NCI-H2227 (cell line): Measurements from ENCODE around the gene SYT9.

Experiments
- DNase-seq: peaks from one replicate; lab custom pipeline; 2025; ENCODE audit not compliant: unreplicated experiment; lab: John Stamatoyannopoulos, UW

The SYT9 gene

GRCh38 chr11:7422544-7423331 lies 171.0 kb downstream of the SYT9 start:
- DNase-seq, result no peak

GRCh38 chr11:7423946-7424345 lies 172.2 kb downstream of the SYT9 start:
- no peak for DNase-seq

- DNase-seq, result no peak
Observed at GRCh38 chr11:7427733-7428132, 176.0 kb downstream of the SYT9 start.

- DNase-seq, result no peak
Observed at GRCh38 chr11:7428196-7428595, 176.5 kb downstream of the SYT9 start.

GRCh38 chr11:7430496-7430895 lies 178.8 kb downstream of the SYT9 start:
- DNase-seq, result no peak

DNA sequence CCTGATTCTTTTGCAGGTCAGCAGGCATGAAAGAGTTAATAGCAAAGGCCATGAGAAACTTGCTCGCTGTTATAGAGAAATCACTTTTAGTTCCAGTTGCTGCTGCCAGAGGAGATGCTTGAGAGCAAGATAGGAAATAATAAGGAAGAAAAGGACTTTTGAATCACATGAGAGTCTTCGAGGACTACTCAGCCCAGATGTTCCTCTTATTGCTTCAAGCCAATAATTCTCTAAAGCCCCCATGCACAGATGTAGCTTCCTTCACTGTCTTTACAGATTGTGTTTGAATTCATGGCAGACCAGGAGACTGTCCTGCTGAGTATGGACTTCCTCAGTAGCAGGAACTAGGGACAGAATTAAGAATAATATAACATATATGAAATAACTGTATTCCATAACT lies 183.5 kb downstream of the SYT9 start:
- no peak for DNase-seq

DNA sequence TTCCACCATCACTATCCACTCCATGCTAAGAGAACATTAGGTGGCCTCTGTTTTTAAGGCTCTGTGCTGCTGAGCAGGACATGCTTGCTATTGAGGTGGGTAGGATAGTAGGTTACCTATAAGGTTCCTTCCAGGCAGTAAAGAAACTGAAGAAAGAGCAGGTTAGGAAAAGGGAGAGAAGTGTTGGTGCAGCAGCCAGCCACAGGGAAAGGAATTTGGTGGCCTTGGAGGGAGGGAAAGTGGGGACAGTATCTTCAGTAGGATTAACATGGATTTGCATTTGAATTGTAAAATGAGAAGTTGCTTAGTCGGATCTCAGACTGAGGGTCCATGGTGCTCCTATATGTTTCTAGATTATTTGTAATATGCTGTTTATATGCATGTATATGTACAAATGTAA lies 184.4 kb downstream of the SYT9 start:
- DNase-seq, result no peak

DNA sequence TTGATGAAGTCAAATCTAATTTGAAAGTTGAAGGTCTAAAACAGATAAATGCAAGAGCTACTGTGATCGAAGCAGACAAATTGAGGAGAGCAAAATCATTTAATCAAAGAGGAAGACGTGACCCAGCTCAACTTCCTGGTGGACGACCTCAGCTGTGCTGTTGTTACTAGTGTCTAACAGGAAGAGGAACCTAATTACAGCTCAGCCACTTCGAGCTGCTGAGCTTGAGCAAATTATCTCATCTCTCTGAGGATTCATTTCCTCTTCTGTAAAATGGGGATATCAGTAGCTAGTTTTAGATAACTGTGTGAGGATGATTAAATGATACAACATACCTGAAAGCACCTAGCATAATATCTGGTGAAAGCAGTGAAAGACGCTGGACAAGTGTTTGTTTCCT lies 185.0 kb downstream of the SYT9 start:
- no peak for DNase-seq

GRCh38 chr11:7437696-7438095 lies 186.0 kb downstream of the SYT9 start:
- DNase-seq, result no peak

DNA sequence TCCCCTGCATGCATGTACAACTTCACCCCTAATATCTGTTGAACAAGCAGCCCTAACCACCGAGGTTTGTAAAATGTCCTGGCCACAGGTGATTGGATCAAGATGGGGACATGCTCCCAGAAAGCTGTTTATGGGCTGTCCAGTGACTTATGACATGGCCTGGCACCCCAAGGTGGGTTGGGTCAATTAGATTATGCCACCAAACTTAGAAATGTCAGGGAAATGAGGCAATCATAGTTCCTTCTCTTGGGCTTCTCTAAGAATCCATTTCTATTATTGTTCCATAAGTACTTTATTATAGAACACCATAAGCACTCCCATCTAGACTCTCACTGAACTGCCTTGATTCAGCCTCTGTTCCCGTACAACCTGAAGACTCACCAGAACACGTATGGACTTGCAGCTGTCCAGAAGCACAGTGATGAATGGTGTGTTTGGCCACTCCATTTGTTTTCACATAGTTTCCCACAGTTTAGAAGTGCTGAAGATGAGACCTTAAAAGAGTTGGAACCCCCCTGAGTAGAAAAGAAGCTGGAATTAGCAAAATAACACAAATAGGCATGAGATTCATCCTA lies 188.1 kb downstream of the SYT9 start:
- no peak for DNase-seq

DNA sequence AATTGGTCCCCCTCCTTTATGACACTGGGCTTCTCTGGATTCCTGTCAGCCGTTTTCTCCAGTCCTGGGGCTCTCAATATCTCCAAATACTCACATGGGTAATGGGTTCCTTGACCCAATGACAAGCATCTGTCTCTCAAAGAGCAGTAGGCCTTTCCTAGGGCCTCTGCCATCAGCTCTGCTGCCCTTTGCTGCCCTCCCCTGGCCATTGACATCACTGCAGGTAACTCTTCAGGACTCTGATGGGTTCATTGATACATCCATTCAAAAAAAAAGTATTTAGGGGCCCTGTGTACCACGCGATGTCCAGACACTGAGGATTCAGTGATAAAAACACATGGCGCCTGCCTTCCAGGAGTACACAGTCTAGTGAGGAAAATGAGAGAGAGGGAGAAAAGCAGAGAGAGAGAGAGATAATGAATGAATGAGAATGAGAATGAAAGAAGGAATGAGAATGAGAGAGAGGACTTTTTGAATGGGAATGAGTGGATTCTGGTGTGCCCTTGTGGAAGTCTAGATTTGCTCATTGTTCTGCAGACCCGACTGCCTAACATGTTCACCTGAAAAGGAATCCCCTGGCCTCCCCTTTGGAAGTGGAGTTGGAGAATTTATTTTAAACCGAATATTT lies 191.0 kb downstream of the SYT9 start:
- DNase-seq, result peak; percentile 64

DNA sequence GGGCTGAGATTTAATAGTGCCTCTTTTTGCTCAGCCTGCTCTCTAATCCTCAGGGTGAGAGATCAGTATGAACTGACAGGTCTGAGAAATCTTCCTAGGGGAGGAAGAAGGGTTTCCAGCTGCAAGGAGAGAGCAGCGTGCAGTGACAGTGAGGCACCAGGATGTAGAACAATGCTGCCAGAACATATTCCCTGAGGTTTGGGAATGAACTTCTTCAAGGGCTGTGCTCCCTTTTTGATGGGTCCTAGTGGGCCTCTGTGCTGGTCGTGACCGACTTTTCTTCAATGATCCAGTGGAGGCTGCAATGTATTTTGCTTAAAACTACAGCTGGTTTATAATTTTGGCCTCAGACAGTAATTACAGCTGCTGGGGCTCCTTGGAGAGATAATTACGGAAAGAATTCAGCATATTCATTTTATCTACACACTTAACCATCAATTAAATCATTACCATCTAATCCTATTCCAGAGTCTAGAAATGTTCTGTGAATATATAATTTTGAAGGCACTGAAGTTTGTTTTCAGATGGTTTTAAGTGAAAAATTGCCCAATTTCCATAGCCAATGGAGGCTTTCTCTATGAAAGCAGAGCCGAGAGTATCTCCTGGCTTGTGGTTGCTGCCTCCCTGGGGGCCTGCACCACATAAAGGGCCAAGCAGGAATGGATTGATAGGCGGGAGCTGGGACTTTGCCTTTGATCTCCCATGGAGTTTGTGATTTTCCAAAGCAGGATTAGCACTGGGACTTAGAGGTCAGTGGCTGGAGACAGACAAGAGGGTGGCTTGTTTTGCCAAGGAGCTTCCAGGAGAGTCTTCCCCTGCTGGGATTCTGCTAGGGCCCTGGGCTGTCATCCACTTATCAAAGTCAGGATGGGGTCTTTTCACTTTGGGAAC lies 192.6 kb downstream of the SYT9 start:
- DNase-seq, result no peak

DNA sequence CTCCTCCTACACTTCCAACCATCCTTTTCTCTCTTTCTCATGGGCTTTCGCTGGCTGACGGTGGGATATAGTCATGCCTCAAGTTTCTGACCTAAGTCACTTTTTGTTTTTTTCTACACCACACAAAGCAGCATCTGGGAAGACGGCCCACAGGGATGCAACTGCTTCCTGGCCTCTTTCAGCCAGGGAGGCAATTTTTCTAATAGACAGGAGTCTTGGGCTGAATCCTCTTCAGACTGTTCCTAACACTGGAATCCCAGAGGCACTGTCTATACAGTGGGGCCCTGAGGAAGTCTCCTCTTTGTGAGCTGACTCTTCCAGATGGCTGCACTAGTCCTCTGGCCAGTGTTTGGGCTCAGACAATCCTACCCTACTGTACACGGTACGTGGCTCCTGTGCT lies 193.9 kb downstream of the SYT9 start:
- no peak for DNase-seq

- no peak for DNase-seq
Observed at GRCh38 chr11:7448201-7448600, 196.5 kb downstream of the SYT9 start.

DNA sequence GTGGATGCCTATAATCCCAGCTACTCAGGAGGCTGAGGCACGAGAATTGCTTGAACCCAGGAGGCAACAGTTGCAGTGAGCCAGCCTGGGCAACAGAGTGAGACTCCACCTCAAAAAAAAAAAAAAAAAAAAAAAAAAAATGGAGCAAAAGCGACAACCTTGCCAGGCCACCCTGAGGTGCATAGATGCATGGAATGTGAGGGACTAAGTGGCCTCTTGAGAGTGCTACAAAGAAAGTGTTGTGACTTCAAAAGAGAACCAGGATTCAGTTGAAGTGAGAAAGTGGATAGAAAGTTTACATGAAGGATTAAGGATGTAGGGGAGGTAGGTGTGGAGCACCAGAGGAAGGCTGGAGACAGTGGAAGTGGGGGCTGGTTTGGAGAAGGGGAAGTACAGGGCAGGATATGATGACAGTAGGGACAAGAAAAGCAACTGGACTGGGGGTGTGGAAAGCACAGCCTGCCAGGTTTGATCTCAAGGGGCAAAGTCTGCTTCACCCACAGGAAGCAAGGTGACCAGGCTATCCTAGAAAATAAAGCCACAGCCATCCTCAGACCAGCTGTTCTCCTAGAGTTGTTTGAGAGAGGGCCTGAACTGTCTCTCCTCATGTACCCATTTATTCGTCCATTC lies 197.6 kb downstream of the SYT9 start:
- DNase-seq, result no peak

DNA sequence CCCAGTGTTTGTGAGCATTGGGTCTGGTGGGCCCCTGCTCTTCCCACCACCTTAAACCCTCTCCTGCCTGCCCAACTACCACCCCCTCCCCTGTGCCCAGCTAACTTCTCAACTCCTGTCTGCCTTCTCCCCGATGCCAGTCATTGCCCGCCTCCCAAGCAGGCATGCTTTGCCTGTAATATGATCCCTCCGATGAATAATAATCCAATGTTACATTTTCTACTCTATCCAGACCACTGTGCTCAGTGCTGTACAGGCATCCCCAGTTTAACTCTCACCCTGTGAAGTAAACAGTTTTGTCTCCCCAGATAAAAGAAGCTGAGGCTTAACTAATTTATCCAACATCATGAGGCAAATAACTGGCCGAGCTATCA lies 198.1 kb downstream of the SYT9 start:
- no peak for DNase-seq

DNA sequence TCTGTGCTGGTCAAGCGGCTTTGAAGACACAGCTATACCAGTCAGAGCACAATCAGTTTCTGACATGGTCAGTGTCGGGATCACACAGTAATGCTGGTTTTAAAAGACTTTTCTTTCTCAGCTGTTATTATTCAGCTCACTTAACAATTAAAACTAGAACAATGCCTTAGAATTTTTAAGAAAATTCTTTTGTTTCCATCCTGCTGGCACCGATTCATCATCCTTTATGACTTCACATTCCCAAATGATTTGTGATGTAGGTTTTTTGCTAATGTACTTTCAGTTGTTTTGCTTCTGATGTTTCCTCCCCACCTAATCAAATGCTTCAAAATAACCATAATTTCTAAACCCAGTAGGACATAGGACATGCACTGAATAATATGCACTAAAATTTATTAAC lies 199.1 kb downstream of the SYT9 start:
- no peak for DNase-seq

- DNase-seq, result no peak
Observed at GRCh38 chr11:7451520-7451919, 199.8 kb downstream of the SYT9 start.

DNA sequence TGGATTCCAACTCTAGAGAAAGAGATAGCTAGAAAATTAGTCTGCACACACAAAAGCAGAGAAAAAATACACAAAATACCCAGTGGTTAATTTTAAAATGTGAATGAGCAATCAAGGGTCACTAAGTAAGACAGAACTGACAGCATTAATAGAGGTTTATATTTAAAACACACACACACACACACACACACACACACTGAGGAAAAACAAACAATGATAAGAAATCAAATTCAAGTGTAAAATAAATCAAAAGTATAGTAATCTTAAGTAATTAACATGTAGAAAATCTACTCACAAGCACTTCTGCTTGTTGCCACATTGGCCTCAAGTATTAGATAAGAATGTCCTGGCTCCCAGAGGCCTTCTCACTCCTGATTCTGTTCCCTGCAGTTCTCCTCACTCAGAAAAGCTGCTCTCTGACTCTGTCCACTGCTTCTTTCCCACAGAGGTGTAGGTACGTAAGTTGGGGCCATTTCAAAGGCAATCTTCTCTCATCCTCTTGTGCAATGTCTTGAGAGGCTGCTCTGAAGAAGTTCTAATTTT lies 200.3 kb downstream of the SYT9 start:
- no peak for DNase-seq

DNA sequence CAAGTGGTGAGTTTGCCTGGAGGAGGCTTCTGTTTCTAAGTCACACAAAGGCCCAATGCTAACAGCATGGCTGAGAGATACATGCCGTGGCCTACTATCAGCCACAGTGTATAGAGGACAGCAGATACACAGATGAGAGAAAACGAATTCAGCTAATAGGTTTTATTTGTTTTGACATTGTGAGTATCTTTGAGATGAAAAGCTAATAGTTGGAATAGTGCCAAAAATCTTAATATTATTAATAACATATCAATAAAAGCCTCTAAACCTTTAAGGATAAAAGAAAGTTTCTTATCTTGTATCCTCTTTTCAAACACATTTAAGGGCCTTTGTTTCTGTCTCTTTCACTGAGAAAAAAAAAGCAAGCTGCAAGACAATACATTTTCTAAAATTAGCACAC lies 203.2 kb downstream of the SYT9 start:
- no peak for DNase-seq

DNA sequence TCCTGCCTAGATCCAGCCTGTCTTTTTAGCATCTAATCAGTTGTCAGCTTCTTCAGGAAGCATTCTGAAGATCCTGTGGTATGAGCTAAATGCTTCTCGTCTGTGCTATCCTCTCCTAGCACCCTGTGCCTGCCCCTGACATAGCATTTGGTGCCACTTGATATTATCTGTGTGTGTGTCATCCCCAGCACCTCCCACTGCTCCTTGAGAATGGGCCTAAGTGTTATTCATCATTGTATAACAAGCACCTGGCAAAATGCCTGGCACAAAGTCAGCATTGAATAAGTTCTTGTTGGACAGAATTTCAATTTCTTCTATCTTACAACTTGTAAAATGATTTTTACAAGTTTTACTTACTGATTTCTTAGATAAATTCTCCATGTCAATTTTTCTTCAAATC lies 205.5 kb downstream of the SYT9 start:
- no peak for DNase-seq
